ENCODE measurements around the gene RSAD1.
"Not testable (repeated sequence)": the region's sequence is repeated elsewhere in the genome, so short reads cannot be mapped to it uniquely, and the experiment has no call there.

DNA sequence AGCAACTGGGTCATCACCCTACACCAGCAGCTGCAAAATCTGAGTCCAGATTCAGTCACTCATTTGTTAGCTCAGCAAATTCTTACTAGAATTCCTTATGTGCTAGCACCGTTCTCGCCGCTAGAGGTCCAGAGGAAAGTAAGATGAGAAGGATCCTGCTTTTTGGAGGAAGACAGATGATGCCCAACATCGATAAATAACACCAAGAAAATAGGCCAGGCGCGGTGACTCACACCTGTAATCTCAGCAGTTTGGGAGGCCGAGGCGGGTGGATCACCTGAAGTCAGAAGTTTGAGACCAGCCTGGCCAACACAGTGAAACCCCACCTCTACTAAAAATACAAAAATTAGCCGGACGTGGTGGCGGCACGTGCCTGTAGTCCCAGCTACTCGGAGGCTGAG is 5.9 kb upstream of the RSAD1 start:
- TF ChIP-seq, protein P1, sequence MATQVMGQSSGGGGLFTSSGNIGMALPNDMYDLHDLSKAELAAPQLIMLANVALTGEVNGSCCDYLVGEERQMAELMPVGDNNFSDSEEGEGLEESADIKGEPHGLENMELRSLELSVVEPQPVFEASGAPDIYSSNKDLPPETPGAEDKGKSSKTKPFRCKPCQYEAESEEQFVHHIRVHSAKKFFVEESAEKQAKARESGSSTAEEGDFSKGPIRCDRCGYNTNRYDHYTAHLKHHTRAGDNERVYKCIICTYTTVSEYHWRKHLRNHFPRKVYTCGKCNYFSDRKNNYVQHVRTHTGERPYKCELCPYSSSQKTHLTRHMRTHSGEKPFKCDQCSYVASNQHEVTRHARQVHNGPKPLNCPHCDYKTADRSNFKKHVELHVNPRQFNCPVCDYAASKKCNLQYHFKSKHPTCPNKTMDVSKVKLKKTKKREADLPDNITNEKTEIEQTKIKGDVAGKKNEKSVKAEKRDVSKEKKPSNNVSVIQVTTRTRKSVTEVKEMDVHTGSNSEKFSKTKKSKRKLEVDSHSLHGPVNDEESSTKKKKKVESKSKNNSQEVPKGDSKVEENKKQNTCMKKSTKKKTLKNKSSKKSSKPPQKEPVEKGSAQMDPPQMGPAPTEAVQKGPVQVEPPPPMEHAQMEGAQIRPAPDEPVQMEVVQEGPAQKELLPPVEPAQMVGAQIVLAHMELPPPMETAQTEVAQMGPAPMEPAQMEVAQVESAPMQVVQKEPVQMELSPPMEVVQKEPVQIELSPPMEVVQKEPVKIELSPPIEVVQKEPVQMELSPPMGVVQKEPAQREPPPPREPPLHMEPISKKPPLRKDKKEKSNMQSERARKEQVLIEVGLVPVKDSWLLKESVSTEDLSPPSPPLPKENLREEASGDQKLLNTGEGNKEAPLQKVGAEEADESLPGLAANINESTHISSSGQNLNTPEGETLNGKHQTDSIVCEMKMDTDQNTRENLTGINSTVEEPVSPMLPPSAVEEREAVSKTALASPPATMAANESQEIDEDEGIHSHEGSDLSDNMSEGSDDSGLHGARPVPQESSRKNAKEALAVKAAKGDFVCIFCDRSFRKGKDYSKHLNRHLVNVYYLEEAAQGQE (IDR thresholded peaks at IDR 0.05) = not testable (repeated sequence)
- TF ChIP-seq, protein P2, sequence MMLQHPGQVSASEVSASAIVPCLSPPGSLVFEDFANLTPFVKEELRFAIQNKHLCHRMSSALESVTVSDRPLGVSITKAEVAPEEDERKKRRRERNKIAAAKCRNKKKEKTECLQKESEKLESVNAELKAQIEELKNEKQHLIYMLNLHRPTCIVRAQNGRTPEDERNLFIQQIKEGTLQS (IDR thresholded peaks at IDR 0.05) = not testable (repeated sequence)
- TF ChIP-seq, protein P3, sequence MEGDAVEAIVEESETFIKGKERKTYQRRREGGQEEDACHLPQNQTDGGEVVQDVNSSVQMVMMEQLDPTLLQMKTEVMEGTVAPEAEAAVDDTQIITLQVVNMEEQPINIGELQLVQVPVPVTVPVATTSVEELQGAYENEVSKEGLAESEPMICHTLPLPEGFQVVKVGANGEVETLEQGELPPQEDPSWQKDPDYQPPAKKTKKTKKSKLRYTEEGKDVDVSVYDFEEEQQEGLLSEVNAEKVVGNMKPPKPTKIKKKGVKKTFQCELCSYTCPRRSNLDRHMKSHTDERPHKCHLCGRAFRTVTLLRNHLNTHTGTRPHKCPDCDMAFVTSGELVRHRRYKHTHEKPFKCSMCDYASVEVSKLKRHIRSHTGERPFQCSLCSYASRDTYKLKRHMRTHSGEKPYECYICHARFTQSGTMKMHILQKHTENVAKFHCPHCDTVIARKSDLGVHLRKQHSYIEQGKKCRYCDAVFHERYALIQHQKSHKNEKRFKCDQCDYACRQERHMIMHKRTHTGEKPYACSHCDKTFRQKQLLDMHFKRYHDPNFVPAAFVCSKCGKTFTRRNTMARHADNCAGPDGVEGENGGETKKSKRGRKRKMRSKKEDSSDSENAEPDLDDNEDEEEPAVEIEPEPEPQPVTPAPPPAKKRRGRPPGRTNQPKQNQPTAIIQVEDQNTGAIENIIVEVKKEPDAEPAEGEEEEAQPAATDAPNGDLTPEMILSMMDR (IDR thresholded peaks at IDR 0.05; ENCODE audit: low read depth, low read length, missing input control) = not testable (repeated sequence)
- not testable (repeated sequence) for TF ChIP-seq EGR1 (IDR thresholded peaks at IDR 0.05; ENCODE audit: low read depth in 2 of 2); TAF1 (conservative IDR thresholded peaks at IDR 0.05); YY1 (IDR thresholded peaks at IDR 0.05)
- TF ChIP-seq, protein P4, sequence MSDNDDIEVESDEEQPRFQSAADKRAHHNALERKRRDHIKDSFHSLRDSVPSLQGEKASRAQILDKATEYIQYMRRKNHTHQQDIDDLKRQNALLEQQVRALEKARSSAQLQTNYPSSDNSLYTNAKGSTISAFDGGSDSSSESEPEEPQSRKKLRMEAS (IDR thresholded peaks at IDR 0.05) = not testable (repeated sequence)

Data from liver (tissue), 3 donors.